CD4-positive, alpha-beta memory T cell (primary cell): ENCODE results near the gene PTH2R. TPM values are rescaled to one million over a fixed set of nuclear protein-coding genes. Genes with fewer than 3 reads are reported as not detected.
"Not testable (repeated sequence)": the region's sequence is repeated elsewhere in the genome, so short reads cannot be mapped to it uniquely, and the experiment has no call there.

ENCODE experiments used
- CTCF ChIA-PET: fragments of 350-600 bp; sonication (Branson Sonifier 250); formaldehyde crosslinking; loops from one replicate; lab custom pipeline; 2021; ENCODE audit warnings: inconsistent platforms; ENCODE audit not compliant: partially characterized antibody; lab: Charles Lee
- POLR2A ChIA-PET: fragments of 350-600 bp; sonication (Branson Sonifier 250); formaldehyde crosslinking; loops from one replicate; lab custom pipeline; 2021; ENCODE audit not compliant: partially characterized antibody; lab: Charles Lee
- DNase-seq, 5 donors: peaks; one replicate each; pipeline versions ENCODE4 v3.0.0 to v3.0.0-alpha.2; 2020 to 2022; ENCODE audit warnings: mixed read lengths in 1 of 5
- H3K27ac ChIP-seq: one replicate; pipeline ENCODE4 v1.7.0; 2013; ENCODE audit warnings: low read depth, low read length
- H3K27me3 ChIP-seq: 2 replicates; pipeline ENCODE4 v1.7.0; 2013; ENCODE audit warnings: mild to moderate bottlenecking, low read length, moderate library complexity; ENCODE audit not compliant: insufficient read depth
- H3K36me3 ChIP-seq: 2 replicates; pipeline ENCODE4 v1.7.0; 2013; ENCODE audit warnings: mild to moderate bottlenecking, low read length, moderate library complexity; ENCODE audit not compliant: insufficient read depth
- H3K4me1 ChIP-seq: 2 replicates; pipeline ENCODE4 v1.7.0; 2013; ENCODE audit warnings: mild to moderate bottlenecking, low read length, moderate library complexity; ENCODE audit not compliant: insufficient read depth
- H3K4me3 ChIP-seq, 2 donors: one replicate each; pipeline ENCODE4 v1.7.0; 2013; ENCODE audit warnings: low read length in 2 of 2, mild to moderate bottlenecking in 1 of 2
- H3K9me3 ChIP-seq, 2 donors: one replicate each; pipeline ENCODE4 v1.7.0; 2013; ENCODE audit warnings: low read length in 2 of 2, control low read depth in 1 of 2; ENCODE audit not compliant: control insufficient read depth in 1 of 2
- H3K27ac Mint-ChIP-seq, 7 donors: one replicate each; pipeline ENCODE4 v1.8.0; 2020 to 2021; ENCODE audit warnings: mixed read lengths in 7 of 7, mild to moderate bottlenecking in 6 of 7, inconsistent platforms in 3 of 7, moderate library complexity in 3 of 7
- H3K27me3 Mint-ChIP-seq, 2 donors: one replicate each; pipeline ENCODE4 v1.8.0; 2020 to 2021; ENCODE audit warnings: mixed read lengths in 2 of 2
- H3K36me3 Mint-ChIP-seq, 2 donors: one replicate each; pipeline ENCODE4 v1.8.0; 2020 to 2021; ENCODE audit warnings: mixed read lengths in 2 of 2, inconsistent platforms in 1 of 2, mild to moderate bottlenecking in 1 of 2
- H3K4me1 Mint-ChIP-seq, 4 donors: one replicate each; pipeline ENCODE4 v1.8.0; 2020 to 2021; ENCODE audit warnings: mixed read lengths in 4 of 4, mild to moderate bottlenecking in 1 of 4
- H3K4me3 Mint-ChIP-seq, 8 donors: one replicate each; pipeline ENCODE4 v1.8.0; 2020 to 2021; ENCODE audit warnings: mixed read lengths in 8 of 8, mild to moderate bottlenecking in 7 of 8, moderate library complexity in 6 of 8, inconsistent platforms in 3 of 8
- H3K9me3 Mint-ChIP-seq, 8 donors: one replicate each; pipeline ENCODE4 v1.8.0; 2020 to 2021; ENCODE audit warnings: mixed read lengths in 8 of 8, mild to moderate bottlenecking in 5 of 8, inconsistent platforms in 3 of 8, moderate library complexity in 1 of 8
- intact Hi-C: fragments of 100-400 bp; cut with micrococcal nuclease; formaldehyde crosslinking; loops from one replicate; pipeline ENCODE4 v1.15.1; 2023
- polyA plus RNA-seq, 2 donors: library from polyadenylated mRNA; unstranded; fragments of 300-500 nt; fragmentation: Illumina TruSeq; gene quantifications; one replicate each; pipeline ENCODE4 v1.2.3, GENCODE V29; 2021
- total RNA-seq, 2 experiments: library from RNA; stranded (reverse); gene quantifications; one replicate each; pipeline ENCODE4 v1.2.3, GENCODE V29; 2021

Gene PTH2R
- total and polyA plus RNA-seq, 4 experiments from 2014 or later: 0.17 TPM; not detected in 3

- intact Hi-C loops: no loop called here
- POLR2A ChIA-PET: no interaction called here
Observed at GRCh38 chr2:208493186-208493585, 86.6 kb downstream of the PTH2R start.

GRCh38 chr2:208496129-208496528 lies 89.5 kb downstream of the PTH2R start:
- H3K27ac Mint-ChIP-seq: no peak overlapping the region
- intact Hi-C loops: no loop called here

More at GRCh38 chr2:208493186-208493585, 86.6 kb downstream of the PTH2R start:
- peaks cover 0 to 2% of the 10 kb centered on the region in 2 donors for H3K27me3 Mint-ChIP-seq
- Histone ChIP-seq H3K27ac (no peak overlapping the region), H3K9me3 (no peaks in the 10 kb centered on the region), H3K4me1 (no peaks in the 10 kb centered on the region), H3K36me3 (no peaks in the 10 kb centered on the region), H3K4me3 (no peak overlapping the region), H3K27me3 (no peaks in the 10 kb centered on the region)
- no peak overlapping the region for H3K4me3 Mint-ChIP-seq
- CTCF ChIA-PET: no interaction called here
- DNase-seq: no peak
- no peak overlapping the region for H3K27ac Mint-ChIP-seq
- no peaks in the 10 kb centered on the region for H3K36me3 Mint-ChIP-seq
- no peaks in the 10 kb centered on the region for H3K9me3 Mint-ChIP-seq
- peaks cover 0 to 1% (median 0%) of the 10 kb centered on the region in 4 donors for H3K4me1 Mint-ChIP-seq

GRCh38 chr2:208501206-208501605 lies 94.6 kb downstream of the PTH2R start:
- Mint-ChIP-seq H3K4me3 (no peak overlapping the region), H3K36me3 (no peaks in the 10 kb centered on the region), H3K4me1 (no peaks in the 10 kb centered on the region), H3K27me3 (peaks cover 0 to 1% of the 10 kb centered on the region in 2 donors), H3K9me3 (peaks cover 0 to 3% (median 0%) of the 10 kb centered on the region in 8 donors), H3K27ac (no peak overlapping the region)
- Histone ChIP-seq H3K27me3 (no peaks in the 10 kb centered on the region), H3K4me3 (no peak overlapping the region), H3K36me3 (no peaks in the 10 kb centered on the region), H3K4me1 (no peaks in the 10 kb centered on the region), H3K9me3 (no peaks in the 10 kb centered on the region), H3K27ac (no peak overlapping the region)
- intact Hi-C loops: no loop called here
- POLR2A ChIA-PET: no interaction called here
- CTCF ChIA-PET: no interaction called here
- DNase-seq: no peak

More at GRCh38 chr2:208496129-208496528, 89.5 kb downstream of the PTH2R start:
- CTCF ChIA-PET: no interaction called here
- H3K27me3 ChIP-seq: no peaks in the 10 kb centered on the region
- Mint-ChIP-seq H3K4me1 (peaks cover 0 to 1% (median 0%) of the 10 kb centered on the region in 4 donors), H3K4me3 (no peak overlapping the region), H3K9me3 (no peaks in the 10 kb centered on the region), H3K27me3 (peaks cover 0 to 3% of the 10 kb centered on the region in 2 donors), H3K36me3 (no peaks in the 10 kb centered on the region)
- H3K4me1 ChIP-seq: no peaks in the 10 kb centered on the region
- H3K27ac ChIP-seq: no peak overlapping the region
- no peaks in the 10 kb centered on the region for H3K36me3 ChIP-seq
- POLR2A ChIA-PET: no interaction called here
- no peaks in the 10 kb centered on the region for H3K9me3 ChIP-seq
- no peak for DNase-seq
- no peak overlapping the region for H3K4me3 ChIP-seq

GRCh38 chr2:208502288-208502687 lies 95.7 kb downstream of the PTH2R start:
- Mint-ChIP-seq H3K27ac (no peak overlapping the region), H3K27me3 (peaks cover 0 to 1% of the 10 kb centered on the region in 2 donors), H3K4me3 (no peak overlapping the region), H3K9me3 (peaks cover 0 to 3% (median 0%) of the 10 kb centered on the region in 8 donors), H3K36me3 (no peaks in the 10 kb centered on the region), H3K4me1 (no peaks in the 10 kb centered on the region)
- POLR2A ChIA-PET: no interaction called here
- no peak overlapping the region for H3K27ac ChIP-seq
- CTCF ChIA-PET: no interaction called here
- H3K4me1 ChIP-seq: no peaks in the 10 kb centered on the region
- no peaks in the 10 kb centered on the region for H3K27me3 ChIP-seq
- no peaks in the 10 kb centered on the region for H3K36me3 ChIP-seq
- intact Hi-C loops: no loop called here
- no peaks in the 10 kb centered on the region for H3K9me3 ChIP-seq
- DNase-seq: no peak
- no peak overlapping the region for H3K4me3 ChIP-seq

GRCh38 chr2:208505365-208505764 lies 98.8 kb downstream of the PTH2R start:
- H3K27me3 ChIP-seq, H3K4me1 Mint-ChIP-seq, DNase-seq, H3K27me3 Mint-ChIP-seq, H3K4me3 ChIP-seq, H3K27ac ChIP-seq, H3K27ac Mint-ChIP-seq, H3K9me3 ChIP-seq, intact Hi-C loops, H3K36me3 Mint-ChIP-seq, POLR2A ChIA-PET, CTCF ChIA-PET, H3K4me1 ChIP-seq, H3K4me3 Mint-ChIP-seq, H3K36me3 ChIP-seq: not testable (repeated sequence)
- H3K9me3 Mint-ChIP-seq: peaks cover 0 to 20% (median 8%) of the 10 kb centered on the region in 8 donors

- H3K27me3 Mint-ChIP-seq: peaks cover 0 to 4% of the 10 kb centered on the region in 2 donors
- H3K4me1 Mint-ChIP-seq: no peaks in the 10 kb centered on the region
- Histone ChIP-seq H3K27ac (no peak overlapping the region), H3K4me1 (no peaks in the 10 kb centered on the region), H3K4me3 (no peak overlapping the region), H3K36me3 (no peaks in the 10 kb centered on the region), H3K27me3 (no peaks in the 10 kb centered on the region), H3K9me3 (no peaks in the 10 kb centered on the region)
- ChIA-PET POLR2A (no interaction called here), CTCF (no interaction called here)
- intact Hi-C loops: no loop called here
- H3K36me3 Mint-ChIP-seq: no peaks in the 10 kb centered on the region
- peaks cover 5 to 20% (median 8%) of the 10 kb centered on the region in 8 donors for H3K9me3 Mint-ChIP-seq
- no peak for DNase-seq
- no peak overlapping the region for H3K27ac Mint-ChIP-seq
- no peak overlapping the region for H3K4me3 Mint-ChIP-seq
Observed at GRCh38 chr2:208509586-208509985, 103.0 kb downstream of the PTH2R start.

- Histone ChIP-seq H3K4me1 (no peaks in the 10 kb centered on the region), H3K36me3 (no peaks in the 10 kb centered on the region), H3K27ac (no peak overlapping the region), H3K27me3 (no peaks in the 10 kb centered on the region), H3K4me3 (no peak overlapping the region), H3K9me3 (no peaks in the 10 kb centered on the region)
- no peak overlapping the region for H3K4me3 Mint-ChIP-seq
- H3K36me3 Mint-ChIP-seq: no peaks in the 10 kb centered on the region
- intact Hi-C loops: no loop called here
- H3K4me1 Mint-ChIP-seq: no peaks in the 10 kb centered on the region
- peaks cover 9 to 24% (median 13%) of the 10 kb centered on the region in 8 donors for H3K9me3 Mint-ChIP-seq
- ChIA-PET CTCF (no interaction called here), POLR2A (no interaction called here)
- peaks cover 0 to 4% of the 10 kb centered on the region in 2 donors for H3K27me3 Mint-ChIP-seq
- H3K27ac Mint-ChIP-seq: no peak overlapping the region
- DNase-seq: no peak
Observed at GRCh38 chr2:208511016-208511415, 104.4 kb downstream of the PTH2R start.

GRCh38 chr2:208511573-208511972 lies 105.0 kb downstream of the PTH2R start:
- intact Hi-C loops: no loop called here
- Mint-ChIP-seq H3K9me3 (peaks cover 9 to 24% (median 13%) of the 10 kb centered on the region in 8 donors), H3K4me1 (no peaks in the 10 kb centered on the region), H3K27me3 (peaks cover 0 to 4% of the 10 kb centered on the region in 2 donors), H3K36me3 (no peaks in the 10 kb centered on the region), H3K4me3 (no peak overlapping the region), H3K27ac (no peak overlapping the region)
- DNase-seq: no peak
- no peaks in the 10 kb centered on the region for H3K27me3 ChIP-seq
- ChIA-PET CTCF (no interaction called here), POLR2A (no interaction called here)
- H3K4me1 ChIP-seq: no peaks in the 10 kb centered on the region
- H3K9me3 ChIP-seq: no peaks in the 10 kb centered on the region
- H3K4me3 ChIP-seq: no peak overlapping the region
- H3K36me3 ChIP-seq: no peaks in the 10 kb centered on the region
- no peak overlapping the region for H3K27ac ChIP-seq
